Right lobe of liver (tissue), 6 donors: Measurements from ENCODE around the gene ANKRD44. TPM values are rescaled to one million over a fixed set of nuclear protein-coding genes. Genes with fewer than 3 reads are reported as not detected.

Experiments used
- ATAC-seq, 4 donors: fragments of 200-7000 bp; cut with Tn5 transposase; one replicate each; pipeline ENCODE4 v1.9.1; 2020; ENCODE audit warnings: mild to moderate bottlenecking in 4 of 4, moderate library complexity in 4 of 4
- DNase-seq, 3 donors: peaks; one replicate each; pipeline ENCODE4 v3.0.0-alpha.2; 2020
- H3K27ac ChIP-seq, 3 donors: fragments of 200-600 bp; one replicate each; pipeline ENCODE4 v1.8.0; 2022
- H3K27me3 ChIP-seq, 2 donors: fragments of 200-600 bp; one replicate each; pipeline ENCODE4 v1.8.0; 2022
- H3K36me3 ChIP-seq, 4 donors: fragments of 200-600 bp; sonication (generic) in 1 of 4; one replicate each; pipeline versions ENCODE4 v1.5.1 to v1.8.0; 2017 to 2022; ENCODE audit warnings: control low read depth in 1 of 4
- H3K4me1 ChIP-seq, 4 donors: fragments of 200-600 bp; sonication (generic) in 1 of 4; one replicate each; pipeline versions ENCODE4 v1.5.1 to v1.8.0; 2017 to 2022; ENCODE audit warnings: control low read depth in 1 of 4
- H3K4me3 ChIP-seq, 3 donors: fragments of 200-600 bp; one replicate each; pipeline ENCODE4 v1.8.0; 2022
- H3K9me3 ChIP-seq, 4 donors: fragments of 200-600 bp; sonication (generic) in 1 of 4; one replicate each; pipeline versions ENCODE4 v1.5.1 to v1.8.0; 2017 to 2022; ENCODE audit warnings: control low read depth in 1 of 4
- CTCF ChIP-seq, 4 donors: fragments of 200-600 bp in 3 of 4; fragments of 450-650 bp in 1 of 4; IDR thresholded peaks; one replicate each; pipeline versions ENCODE4 v1.5.1 to v1.8.0; 2016 to 2022; ENCODE audit warnings: antibody characterized with exemption in 4 of 4, mild to moderate bottlenecking in 2 of 4
- POLR2A ChIP-seq: fragments of 450-650 bp; IDR thresholded peaks from one replicate; pipeline ENCODE4 v1.6.1; 2017; ENCODE audit warnings: antibody characterized with exemption, mild to moderate bottlenecking
- WGBS: methylation state at CpG from one replicate; pipeline ENCODE4 v1.1.6; 2018; ENCODE audit warnings: low coverage, low lambda C conversion rate; ENCODE audit not compliant: insufficient coverage; ENCODE audit errors: missing lambda C conversion rate; 5-methylcytosine and 5-hydroxymethylcytosine counted together
- intact Hi-C, 2 donors: fragments of 100-400 bp; cut with DNase I; formaldehyde crosslinking; loops; one replicate each; pipeline versions ENCODE4 v1.11.2 to v1.14.1; 2022
- total RNA-seq, 6 experiments: library from RNA; depleted of rRNA in 2 of 6; stranded (reverse); fragments of >200 nt in 2 of 6; fragmentation: NEBNext Ultra II Directional in 3 of 6; extraction: Animal tissue kit (Norgen Biotek cat#: 25700) in 3 of 6; gene quantifications; one replicate each; pipeline versions ENCODE4 v1.1.0 to v1.2.4, GENCODE V29; 2016 to 2023
- donor health status: DM: no; HTN: yes; CAD: no.
- donor health status: DM: no; HTN: no; CAD: no.
- donor health status: DM: no; HTN: no; CAD: no.
- donor health status: DM: no; HTN: yes; CAD: no.
- donor health status: DM: no; HTN: yes; CAD: no.

ANKRD44 gene
- total RNA-seq, 6 experiments from 2014 or later, result 7.9 to 19.5 (median 13.3) TPM

- no peak for ATAC-seq
- peaks cover 0 to 10% (median 0%) of the 10 kb centered on the region in 4 donors for H3K4me1 ChIP-seq
- intact Hi-C loops, result no loop called here
- no peak overlapping the region for H3K27ac ChIP-seq
- 91% methylated on average over 1 of the region's 1 CpG for WGBS
- no peak for TF ChIP-seq CTCF (IDR thresholded peaks at IDR 0.05)
- no peak for TF ChIP-seq POLR2A
- H3K36me3 ChIP-seq, result no peaks in the 10 kb centered on the region
- no peaks in the 10 kb centered on the region for H3K27me3 ChIP-seq
- no peaks in the 10 kb centered on the region for H3K9me3 ChIP-seq
- no peak for DNase-seq
- H3K4me3 ChIP-seq, result no peak overlapping the region
Measured at GRCh38 chr2:197135806-197136205, 174.8 kb downstream of the ANKRD44 start.

- no peaks in the 10 kb centered on the region for H3K27me3 ChIP-seq
- H3K27ac ChIP-seq, result no peak overlapping the region
- DNase-seq (no peak), ATAC-seq (peak in 3 of 4 donors; percentile 27 to 81 (median 77))
- no peaks in the 10 kb centered on the region for H3K9me3 ChIP-seq
- H3K4me1 ChIP-seq, result peaks cover 0 to 10% (median 0%) of the 10 kb centered on the region in 4 donors
- WGBS, result 100% methylated on average over 2 of the region's 2 CpGs
- H3K4me3 ChIP-seq, result no peak overlapping the region
- intact Hi-C loops, result no loop called here
- TF ChIP-seq POLR2A (no peak), CTCF (IDR thresholded peaks at IDR 0.05) (peak in 2 of 4 donors; percentile 23 to 35)
- no peaks in the 10 kb centered on the region for H3K36me3 ChIP-seq
Measured at GRCh38 chr2:197134206-197134605, 176.4 kb downstream of the ANKRD44 start.

- no peak for TF ChIP-seq CTCF (IDR thresholded peaks at IDR 0.05)
- TF ChIP-seq POLR2A, result no peak
- H3K27me3 ChIP-seq, result no peaks in the 10 kb centered on the region
- no peak for DNase-seq
- no peak overlapping the region for H3K27ac ChIP-seq
- H3K9me3 ChIP-seq, result no peaks in the 10 kb centered on the region
- WGBS, result 95% methylated on average over 4 of the region's 4 CpGs
- ATAC-seq, result no peak
- H3K4me1 ChIP-seq, result no peaks in the 10 kb centered on the region
- no peak overlapping the region for H3K4me3 ChIP-seq
- intact Hi-C loops, result no loop called here
- no peaks in the 10 kb centered on the region for H3K36me3 ChIP-seq
Measured at GRCh38 chr2:197131558-197131855, 179.1 kb downstream of the ANKRD44 start.

- Histone ChIP-seq H3K4me3 (no peak overlapping the region), H3K27ac (no peak overlapping the region), H3K36me3 (peaks cover 0 to 3% (median 0%) of the 10 kb centered on the region in 4 donors), H3K4me1 (no peaks in the 10 kb centered on the region), H3K9me3 (no peaks in the 10 kb centered on the region), H3K27me3 (no peaks in the 10 kb centered on the region)
- intact Hi-C loops, result no loop called here
- WGBS, result 58% methylated on average over 6 of the region's 6 CpGs
- DNase-seq (no peak), ATAC-seq (no peak)
- TF ChIP-seq CTCF (IDR thresholded peaks at IDR 0.05), result no peak
- TF ChIP-seq POLR2A, result no peak
Measured at GRCh38 chr2:197130318-197130717, 180.3 kb downstream of the ANKRD44 start.

GRCh38 chr2:197128897-197129296 lies 181.7 kb downstream of the ANKRD44 start:
- Histone ChIP-seq H3K36me3 (peaks cover 0 to 12% (median 0%) of the 10 kb centered on the region in 4 donors), H3K27me3 (no peaks in the 10 kb centered on the region), H3K9me3 (no peaks in the 10 kb centered on the region), H3K4me1 (no peaks in the 10 kb centered on the region), H3K27ac (no peak overlapping the region), H3K4me3 (no peak overlapping the region)
- WGBS, result 91% methylated on average over 5 of the region's 5 CpGs
- no peak for ATAC-seq
- TF ChIP-seq CTCF (IDR thresholded peaks at IDR 0.05), result no peak
- TF ChIP-seq POLR2A, result no peak
- intact Hi-C loops, result no loop called here
- DNase-seq, result no peak
